Pons (tissue), 1 donor: ENCODE results near the gene PIK3CB.

Source experiments
- DNase-seq: peaks from one replicate; pipeline ENCODE4 v3.0.0-alpha.2; 2016; ENCODE audit warnings: low spot score

Gene PIK3CB

DNA sequence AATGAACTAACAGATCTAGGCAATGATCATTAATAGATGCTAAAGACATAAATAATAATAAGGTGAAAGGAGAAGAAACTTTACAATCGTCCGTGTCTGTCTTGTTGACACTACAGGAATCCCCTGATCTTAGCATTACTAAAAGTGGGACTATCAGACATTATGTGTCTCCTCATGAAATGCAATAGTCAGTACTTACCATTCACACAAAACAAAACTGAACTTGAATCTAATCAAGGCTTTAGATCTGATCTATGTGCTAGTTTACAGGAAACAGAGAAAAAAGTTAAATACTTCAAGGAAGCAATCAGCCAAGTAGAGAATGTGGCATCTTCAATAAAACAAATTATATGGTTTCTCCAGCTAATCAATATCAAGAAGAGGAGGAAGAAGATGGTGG lies 73.7 kb downstream of the PIK3CB start:
- no peak for DNase-seq

DNA sequence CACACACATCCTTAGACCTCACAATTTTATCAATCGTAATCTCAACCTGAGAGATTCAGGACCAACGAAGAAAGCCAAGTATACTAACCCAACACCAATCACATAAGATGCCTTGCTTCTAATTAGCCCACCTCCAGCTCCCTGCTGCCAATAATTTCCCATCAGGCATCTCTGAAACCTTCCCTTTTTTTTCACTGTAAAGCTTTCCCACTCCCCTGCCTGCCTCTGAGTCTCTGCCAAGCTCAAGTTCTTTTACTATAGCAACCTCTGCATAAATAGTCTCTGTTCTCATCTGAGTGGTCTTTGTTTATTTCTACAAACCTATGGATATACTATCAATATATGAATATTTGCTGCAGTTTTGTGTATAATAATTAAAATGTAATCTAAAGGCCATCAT lies 86.5 kb downstream of the PIK3CB start:
- no peak for DNase-seq

DNA sequence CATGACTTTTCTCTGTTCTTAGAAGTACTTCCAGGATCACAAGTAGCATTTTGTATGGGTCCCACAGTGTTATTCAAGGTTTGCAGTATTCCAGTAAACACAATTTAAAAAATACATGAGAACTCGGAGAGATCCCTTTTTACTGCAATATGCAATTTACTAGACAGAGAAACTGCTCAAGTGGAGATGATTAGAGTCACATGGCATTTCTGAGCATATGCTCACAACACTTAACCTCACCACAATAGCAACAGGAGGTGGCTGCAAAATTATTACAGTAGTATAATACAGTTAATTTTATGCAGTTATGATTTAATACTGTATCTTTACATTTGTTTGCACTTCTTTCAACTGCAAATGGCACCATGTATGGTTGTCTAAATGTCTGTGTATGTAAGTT lies 87.5 kb downstream of the PIK3CB start:
- no peak for DNase-seq

DNA sequence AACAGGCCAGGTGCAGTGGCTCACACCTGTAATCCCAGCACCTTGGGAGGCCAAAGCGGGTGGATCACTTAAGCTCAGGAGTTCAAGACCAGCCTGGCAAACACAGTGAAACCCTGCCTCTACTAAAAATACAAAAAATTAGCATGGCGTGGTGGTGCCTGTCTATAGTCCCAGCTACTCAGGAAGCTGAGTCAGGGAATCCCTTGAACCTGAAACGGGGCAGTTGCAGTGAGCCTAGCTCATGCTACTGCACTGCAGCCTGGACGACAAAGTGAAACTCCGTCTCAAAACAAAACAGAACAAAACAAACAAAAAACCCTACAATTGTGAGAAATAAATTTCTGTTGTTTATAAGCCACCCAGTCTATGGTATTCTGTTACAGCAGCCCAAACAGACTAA lies 94.7 kb downstream of the PIK3CB start:
- no peak for DNase-seq

DNA sequence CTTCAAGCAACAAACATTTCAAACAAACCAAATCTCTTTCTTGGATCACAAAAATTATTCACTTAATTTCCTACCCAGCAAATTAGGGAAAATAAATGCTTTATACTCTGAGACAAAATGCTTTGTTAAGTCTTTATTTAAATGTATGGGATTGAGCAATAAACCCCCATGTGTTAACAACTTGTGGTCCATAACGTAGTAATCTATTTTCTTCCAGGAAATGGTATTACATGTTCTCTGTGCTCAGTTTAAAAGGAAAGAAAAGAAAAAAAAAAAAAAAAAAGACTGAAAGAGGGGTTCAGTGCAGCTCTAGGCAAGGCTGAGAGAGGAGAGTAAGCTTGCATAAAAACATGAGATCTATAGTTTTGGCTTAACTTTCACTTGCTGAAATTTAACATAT lies 102.3 kb downstream of the PIK3CB start:
- no peak for DNase-seq

DNA sequence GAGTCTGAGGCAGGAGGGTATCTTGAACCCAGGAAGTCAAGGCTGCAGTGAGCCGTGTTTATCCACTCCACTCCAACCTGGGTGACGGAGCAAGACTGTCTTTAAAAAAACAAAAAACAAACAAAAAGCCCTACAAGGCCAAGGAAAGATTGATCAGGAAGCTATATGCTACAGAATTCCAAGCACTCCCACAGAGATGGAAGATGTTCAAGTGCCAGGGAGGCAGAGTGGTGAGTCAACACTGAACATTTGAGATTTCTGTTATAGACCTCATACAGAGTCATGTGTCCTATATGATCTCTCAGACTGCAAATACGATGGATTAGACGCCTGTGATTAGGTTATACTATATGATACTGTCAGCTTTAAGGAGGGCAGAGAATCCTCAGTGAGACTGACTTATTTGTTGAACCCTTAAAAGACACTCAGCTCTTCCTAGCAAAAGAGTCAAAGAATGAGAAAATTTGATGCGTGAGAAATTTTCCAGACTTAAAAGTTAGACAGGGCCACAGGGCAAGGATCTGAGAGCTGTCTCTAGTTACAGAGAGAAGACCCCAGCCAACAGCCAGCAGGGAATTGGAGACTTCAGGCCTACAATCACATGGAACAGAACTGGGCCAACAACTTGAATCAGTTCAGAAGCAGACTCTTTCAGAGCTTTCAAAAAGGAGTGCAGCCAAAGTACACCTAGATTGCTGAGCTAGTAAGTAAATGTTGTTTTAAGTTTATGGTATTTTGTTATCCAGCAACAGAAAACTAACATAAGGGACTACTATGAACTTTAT lies 107.6 kb downstream of the PIK3CB start:
- DNase-seq = peak; percentile 17

DNA sequence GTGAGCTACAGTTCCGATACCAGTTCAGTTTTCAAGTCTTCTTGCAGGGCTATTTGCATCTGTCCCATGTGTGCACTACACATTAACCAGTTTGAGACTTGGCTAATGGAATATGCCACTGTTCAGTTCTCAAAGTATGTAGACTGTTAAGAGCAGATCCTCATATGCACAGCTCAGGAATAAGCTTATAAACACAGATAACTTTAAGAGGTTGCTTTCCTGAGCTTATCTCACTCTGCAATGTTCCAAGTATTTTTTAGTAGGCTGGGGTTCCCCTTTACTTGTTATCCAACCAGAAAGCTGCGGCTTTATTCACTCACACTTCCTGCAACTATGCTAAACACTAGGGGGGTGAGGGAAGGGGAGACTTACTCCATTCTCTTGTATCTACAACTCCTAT lies 108.7 kb downstream of the PIK3CB start:
- peak; percentile 17 for DNase-seq

DNA sequence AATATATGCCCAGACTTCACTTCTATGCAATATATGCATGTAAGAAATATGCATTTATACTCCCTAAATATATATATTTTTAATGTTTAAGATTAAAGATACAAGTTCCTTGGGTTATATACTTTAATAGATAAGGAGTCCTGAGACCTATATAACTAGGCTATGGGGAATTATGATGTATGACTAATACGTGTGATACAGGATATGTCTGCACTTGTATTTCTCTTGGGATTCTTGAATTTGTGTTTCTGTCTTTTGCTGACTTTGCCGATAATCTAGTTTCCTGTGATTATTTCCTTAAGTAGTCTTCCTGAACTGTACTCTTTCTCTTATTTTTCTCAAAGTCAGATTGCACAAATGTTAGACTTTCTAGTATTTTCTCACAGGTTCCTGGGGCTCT lies 109.6 kb downstream of the PIK3CB start:
- no peak for DNase-seq

DNA sequence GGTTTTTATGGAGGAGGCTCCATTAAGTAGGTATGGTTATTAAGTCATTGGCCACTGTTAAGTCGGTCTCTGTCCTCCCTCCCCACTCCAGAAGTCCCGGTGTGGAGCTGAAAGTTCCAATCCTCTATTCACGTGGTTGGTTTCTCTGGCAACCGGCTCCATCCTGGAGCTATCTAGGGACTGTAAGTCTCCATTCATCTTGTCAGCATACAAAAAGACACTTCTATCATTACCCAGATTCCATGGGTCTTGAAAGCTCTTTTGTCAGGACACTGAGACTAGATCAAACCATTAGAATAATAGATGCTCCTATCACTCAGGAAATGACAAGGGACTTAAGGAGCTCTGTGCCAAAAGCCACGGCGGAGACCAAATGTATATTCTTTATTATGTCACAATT lies 110.3 kb downstream of the PIK3CB start:
- peak; percentile 75 for DNase-seq

DNA sequence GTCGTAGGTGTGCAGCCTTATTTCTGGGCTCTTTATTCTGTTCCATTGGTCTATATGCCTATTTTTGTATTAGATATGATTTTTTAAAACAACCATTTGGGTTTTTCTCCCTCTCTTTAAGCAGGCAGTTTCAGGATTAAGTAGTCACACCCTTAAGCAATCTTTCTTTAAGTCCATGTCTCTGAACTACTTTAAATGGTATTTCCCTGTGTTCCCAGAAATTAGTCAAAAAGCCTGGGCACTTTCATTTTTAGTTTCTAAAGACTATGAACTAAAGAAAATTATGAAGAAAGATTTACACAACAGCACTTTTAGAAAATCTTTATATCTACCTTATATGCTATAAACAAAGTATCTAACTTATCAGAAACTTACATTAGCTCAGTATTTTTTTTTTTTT lies 115.9 kb downstream of the PIK3CB start:
- DNase-seq = no peak

DNA sequence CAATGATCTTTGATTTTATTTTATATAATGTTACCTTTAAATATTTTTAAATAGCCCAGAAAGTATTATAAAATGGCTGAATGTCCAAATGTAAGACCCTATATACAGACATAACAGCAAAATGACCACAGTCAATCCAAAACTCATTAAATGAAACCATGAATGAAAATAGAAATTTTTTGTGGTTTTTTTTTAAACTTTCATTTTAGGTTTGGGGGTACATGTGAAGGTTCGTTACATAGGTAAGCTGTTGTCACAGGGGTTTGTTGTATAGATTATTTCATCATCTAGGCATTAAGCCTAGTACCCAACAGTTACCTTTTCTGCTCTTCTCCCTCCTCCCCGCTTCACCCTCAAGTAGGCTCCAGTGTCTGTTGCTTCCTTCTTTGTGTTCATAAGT lies 117.4 kb downstream of the PIK3CB start:
- no peak for DNase-seq

DNA sequence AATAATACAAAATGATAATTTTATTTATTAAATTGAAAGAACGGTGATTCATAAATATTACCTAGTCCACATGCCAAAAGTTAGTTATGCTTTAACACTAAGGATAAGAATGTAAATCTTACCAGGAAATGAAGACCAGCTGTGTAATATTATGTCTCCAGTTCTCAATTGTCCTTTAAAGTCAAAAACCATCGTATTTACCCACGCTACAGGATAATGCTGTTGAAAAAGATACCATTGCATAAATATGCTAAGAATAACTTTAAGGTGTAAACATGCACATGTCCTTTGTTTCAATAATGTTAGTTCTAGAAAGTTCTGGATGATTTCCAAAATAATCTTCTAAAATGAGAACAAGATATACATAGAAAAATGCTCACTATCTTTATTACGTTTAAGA lies 122.6 kb downstream of the PIK3CB start:
- no peak for DNase-seq

DNA sequence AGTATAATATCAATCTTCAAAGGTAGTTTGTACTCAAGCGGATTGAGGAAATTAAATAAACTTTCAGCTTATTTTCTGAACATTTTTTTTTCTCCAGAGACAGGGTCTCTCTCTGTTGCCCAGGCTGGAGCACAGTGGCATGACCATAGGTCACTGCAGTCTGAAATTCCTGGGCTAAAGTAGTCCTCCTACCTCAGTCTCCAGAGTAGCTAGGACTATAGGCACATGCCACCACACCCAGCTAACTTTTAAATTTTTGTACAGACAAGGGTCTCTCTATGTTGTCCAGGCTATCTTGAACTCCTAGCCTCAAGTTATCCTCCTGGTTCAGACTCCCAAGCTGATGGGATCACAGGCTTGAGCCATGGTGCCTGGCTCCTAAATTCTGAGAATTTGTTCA lies 129.1 kb downstream of the PIK3CB start:
- no peak for DNase-seq

DNA sequence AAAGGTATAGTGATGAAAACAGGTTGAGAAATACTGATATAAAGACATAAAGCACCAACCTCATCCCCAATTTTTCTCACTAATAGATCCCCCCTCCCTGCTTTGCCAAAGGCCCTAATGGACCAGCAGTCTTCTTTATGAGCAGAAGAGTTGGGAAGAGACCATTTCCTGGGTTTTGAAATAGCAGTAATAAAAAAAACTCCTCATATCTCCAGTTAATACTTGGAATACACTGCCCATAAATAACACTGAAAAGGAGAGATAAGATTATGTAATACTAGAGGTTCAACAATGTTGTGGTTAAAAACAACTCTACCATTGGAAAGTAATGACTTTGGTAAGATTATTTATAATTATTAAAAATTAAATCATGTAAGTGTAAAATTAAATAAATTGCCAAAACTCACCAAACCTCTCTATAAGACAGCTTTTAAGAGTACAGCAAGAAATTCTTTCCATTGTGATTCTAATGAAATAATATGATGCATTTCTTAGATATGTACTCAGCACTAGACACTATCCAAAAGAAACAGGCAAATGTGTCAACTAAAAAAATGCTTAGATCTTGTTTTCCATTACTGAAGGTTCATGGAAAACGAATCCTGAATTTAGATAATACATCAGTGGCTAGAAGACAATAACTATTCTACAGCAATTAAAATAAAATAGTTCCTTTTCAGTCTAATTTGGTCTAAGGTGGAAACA lies 137.9 kb downstream of the PIK3CB start:
- no peak for DNase-seq

DNA sequence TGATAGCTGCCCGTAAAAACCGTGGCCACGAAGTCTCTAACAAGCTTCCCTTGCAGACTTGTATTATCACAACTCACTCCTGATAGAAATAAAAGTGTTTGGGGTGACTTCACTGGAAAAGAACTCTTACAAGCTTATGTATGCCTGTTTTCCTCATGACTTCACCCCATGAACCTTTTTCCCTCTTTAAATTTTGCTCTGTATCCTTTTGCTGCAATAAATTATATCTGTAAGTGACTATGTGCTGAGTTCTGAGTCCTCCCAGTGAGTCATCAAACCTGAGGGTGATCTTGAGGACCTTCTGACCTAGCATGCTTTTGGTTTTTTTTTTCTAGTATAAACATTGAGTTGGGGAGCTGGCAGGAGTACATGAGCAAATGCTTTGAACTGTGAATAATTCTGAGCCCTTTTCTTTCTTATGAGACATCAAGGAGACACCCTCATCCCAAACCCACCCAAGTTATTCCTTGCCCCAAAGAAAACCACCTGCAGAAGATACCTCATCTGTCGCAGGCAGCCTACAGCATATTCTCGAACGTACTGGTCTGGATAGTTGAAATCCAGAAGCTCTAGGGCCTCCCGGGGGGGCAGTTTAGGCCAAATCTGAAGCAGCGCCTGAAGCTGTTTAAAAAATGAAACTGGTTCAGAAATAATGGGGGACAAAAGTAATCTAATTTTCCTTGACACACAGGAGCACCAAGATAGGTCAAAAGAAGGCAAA lies 140.3 kb downstream of the PIK3CB start:
- no peak for DNase-seq

DNA sequence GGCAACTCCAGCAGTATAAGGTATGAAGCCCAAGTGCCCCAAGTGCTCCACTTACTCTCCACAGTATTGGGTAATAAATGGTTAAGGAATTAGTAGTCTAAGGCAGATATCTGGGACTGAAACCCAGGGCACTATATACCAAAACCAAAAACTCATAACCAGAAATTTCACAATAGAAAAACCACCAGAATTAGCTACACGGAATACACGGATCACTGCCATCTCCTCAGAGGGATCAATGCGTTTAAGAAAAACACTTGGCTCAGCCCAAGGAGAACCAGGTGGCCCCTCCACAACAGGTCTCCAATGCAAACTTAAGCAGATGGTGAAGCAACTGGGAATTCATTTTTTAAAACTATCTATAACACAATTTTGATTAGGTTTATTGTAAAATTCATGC lies 142.6 kb downstream of the PIK3CB start:
- no peak for DNase-seq

DNA sequence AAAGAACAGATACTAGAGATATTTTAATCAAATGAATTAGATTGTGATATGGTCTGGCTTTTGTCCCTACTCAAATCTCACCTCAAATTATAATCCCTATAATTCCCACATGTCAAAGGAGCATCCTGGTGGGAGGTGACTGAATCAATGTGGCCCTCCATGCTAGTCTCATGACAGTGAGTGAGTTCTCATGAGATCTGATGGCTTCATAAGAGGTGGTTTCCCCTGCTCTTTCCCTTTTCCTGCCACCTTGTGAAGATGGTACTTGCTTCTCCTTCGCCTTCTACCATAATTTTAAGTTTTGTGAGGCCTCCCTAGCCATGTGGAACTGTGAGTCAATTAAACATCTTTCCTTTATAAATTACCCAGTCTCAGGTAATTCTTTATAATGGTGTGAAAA lies 143.4 kb downstream of the PIK3CB start:
- no peak for DNase-seq

DNA sequence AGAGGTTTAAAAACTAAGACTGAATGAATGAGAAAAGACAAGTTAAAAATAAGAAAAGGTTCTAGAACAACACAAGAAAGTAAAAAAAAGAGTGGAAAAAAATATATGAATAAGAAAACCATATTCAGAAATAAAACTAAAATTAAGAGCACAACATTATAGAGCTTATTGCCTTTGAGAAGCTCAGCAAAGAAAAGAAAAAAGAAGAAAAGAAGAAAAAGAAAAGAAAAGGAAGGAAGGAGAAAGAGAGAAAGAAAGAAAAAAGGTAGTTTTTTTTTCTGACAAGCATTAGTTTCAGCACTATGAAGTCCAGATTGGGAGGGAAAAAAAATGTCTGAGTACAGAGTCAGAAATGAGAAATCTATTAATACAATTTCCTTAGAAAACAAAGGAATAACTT lies 144.7 kb downstream of the PIK3CB start:
- no peak for DNase-seq

DNA sequence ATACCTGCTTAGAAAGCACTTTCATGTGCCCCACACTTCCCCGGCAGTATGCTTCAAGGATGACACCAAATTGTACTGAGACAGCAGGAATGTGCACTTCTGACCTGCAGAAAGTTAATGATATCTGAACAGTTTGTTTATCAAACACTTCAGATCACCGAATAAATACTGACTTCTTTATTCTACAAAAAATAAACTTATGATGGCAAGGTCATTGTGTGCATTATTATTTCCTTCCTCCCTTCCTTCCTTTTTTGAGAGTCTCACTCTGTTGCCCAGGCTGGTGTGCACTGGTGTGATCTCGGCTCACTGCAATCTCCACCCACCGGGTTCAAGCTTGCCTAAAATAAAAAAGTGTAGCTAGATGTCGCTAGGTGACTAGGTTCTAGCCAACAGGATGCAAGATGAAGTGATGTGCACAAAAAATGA lies 145.8 kb downstream of the PIK3CB start:
- no peak for DNase-seq

DNA sequence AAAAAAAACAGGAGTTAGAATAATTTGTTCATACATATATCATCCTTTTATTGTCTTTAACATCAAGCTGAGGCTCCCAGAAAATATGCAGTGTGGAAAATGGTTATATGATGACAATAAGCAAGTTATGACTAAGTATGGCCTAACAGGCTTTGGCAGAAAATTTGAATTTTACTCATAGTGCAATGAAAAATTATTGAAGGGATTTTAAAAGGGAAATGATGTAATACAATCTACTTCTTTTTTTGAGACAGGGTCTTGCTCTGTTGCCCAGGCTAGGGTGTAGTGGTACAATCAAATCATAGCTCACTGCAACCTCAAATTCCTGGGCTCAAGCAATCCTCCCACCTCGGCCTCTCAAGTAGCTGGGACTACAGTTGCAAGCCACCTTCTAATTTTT lies 147.5 kb downstream of the PIK3CB start:
- no peak for DNase-seq

DNA sequence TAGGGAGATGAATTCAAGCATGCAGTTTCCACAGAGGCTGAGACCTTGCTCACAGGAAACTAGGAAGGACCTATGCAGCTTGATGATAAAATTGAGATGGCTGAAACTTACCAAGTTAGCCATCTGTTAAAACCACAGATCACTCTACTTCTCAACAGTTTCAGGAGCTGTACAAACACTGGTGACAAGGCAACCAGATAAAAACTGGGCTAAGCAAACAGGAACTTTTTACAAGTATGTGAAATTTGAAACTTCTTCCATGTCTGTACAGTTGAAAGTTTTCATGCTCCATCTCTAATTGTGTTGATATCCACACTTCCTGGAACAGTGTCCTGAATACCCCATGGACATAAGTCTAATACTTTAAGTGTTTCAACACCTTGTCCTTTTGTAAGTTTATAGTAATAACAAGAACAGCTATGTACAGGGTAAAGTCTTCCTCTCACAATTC lies 147.9 kb downstream of the PIK3CB start:
- DNase-seq = no peak

DNA sequence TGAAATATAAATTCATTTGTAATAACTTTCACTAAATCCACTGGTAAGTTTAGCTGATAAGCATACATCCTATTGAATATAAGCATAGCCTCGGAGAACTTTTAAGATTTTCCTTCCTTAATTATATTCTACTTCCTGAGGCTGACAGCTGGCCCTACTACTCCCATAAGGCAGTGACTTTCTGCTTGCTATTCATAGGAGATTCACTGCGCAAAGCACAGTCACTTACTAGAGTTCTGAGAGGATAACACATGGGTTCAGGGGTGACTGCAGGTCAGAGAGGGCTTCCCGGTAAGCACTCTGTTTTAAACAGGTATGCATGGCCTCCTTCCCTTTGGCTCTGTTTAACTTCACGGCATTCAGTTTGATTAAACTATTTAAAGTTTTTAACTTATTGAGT lies 150.3 kb downstream of the PIK3CB start:
- no peak for DNase-seq

DNA sequence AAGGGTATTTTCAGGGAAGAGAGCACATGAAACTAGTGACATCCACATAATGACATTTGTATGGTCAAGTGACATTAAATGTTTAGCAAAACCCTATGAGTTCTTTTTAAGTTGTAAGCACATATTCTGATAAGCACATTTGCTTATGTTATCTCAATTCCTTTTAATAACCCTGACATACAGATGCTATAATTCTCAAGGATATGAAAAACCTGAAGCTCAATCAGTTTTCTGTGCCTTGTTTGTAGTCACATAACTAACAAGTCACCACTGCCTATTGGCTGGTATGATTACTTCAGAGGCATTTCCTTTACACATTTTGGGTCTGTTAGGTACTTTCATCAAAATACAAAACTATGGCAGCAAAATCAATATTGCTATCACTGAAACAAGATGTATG lies 152.1 kb downstream of the PIK3CB start:
- no peak for DNase-seq
